ENCODE results near the gene OPA1.

OPA1 gene

DNA sequence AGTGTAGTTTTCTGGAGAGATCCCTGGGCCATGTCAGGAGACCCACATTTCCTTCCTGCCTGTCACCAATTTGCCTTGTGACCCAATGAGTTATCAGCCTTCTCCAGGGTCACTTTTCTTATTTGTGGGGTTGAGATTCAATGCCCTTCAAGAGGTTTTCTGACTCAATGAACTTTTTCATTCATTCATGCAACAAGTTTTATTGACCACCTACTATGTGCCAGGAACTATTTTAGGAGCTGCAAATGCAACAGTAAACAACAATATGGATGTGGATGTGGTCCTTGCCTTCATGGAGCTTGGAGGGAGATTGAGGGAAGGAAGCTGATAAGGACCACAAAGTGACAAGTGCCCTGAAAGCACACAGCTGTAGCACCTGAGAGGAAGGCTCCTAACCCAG lies 142.8 kb downstream of the OPA1 start:
- DNase-seq (ENCODE audit: low read depth in 2 of 2) = no peak

DNA sequence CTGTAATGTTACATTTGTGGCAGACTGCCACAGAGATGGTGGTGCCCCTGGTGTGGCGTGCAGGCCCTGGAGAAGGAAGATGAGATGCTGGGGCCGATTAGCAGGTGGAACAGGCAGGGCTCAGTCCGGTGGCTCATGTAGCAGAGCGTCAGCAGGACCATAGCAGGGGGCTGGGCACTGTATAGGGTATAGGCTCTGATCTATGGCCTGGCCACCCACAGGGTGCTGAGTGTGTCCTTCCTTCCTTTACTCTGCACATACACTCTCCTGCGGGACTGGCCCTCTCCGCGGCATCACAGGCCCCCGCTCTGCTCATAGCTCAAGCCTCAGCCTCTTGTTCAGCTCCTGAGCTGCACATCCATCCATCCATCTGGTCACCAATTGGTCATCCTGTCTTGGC lies 143.6 kb downstream of the OPA1 start:
- no peak for DNase-seq (ENCODE audit: low read depth in 2 of 2)

DNA sequence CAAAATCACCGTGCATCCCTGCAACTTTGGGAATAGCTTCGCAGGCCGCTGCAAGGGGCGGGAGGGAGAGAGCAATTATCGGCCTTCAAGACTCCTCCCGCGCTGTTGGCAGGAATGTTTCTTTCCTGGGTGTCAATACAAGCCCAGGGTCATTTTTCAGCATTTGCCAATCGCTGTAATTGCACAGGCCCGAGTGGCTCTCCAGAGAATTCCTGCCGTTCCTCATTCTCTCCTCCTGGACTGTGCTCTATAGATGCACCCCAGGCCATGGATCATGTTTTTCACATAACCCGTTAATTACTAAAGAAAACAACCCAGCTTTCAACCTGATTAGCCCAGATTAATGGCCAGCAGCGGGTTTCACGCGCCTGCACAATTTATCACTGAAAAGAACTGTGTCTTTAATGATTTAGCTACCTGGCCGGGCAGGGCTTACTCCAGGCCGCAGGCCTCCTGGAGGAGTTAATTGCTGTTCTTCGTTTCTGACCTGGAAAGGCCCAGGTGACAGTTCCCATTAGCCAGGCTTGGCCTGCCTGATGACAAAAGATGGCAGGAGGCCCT lies 144.3 kb downstream of the OPA1 start:
- no peak for DNase-seq (ENCODE audit: low read depth in 2 of 2)

DNA sequence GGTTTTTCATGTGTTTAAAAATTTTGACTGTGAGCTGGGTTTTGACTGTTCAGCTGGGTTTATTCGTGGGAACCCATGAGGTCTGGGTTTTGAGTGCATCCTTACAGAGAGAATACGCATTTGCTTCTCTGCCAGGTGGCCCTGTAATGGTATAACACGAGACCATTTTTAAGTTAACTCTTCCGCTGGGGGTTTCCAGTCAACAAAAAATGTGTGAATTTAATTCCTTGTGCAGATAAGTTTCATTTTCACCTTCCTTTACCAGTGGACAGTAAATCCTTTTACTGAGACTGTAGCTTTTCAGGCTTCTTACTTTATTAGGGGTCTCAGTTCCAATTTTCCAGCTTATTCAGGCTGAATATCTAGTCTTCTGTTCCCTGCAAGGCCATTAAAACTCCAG lies 149.6 kb downstream of the OPA1 start:
- DNase-seq (ENCODE audit: low read depth in 2 of 2) = no peak

DNA sequence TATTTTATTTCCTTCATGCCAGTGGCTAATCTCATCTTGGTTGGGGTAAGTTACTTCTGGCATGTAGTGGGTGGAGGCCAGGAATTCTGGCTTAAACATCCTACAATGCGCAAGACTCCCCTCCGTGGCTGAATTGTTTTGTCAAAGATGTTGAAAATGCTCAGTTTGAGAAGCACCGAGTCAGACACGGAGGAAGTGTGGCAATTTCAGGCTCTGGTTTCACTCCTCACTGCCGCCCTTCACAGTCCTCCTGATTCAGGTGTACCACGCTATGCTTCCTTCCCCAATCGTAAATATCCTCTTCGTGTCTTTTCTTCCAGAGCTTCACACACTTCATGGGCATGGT lies 150.7 kb downstream of the OPA1 start:
- no peak for DNase-seq (ENCODE audit: low read depth in 2 of 2)

- no peak for DNase-seq (ENCODE audit: low read depth in 2 of 2)
Measured at GRCh38 chr3:193744048-193744821, 151.2 kb downstream of the OPA1 start.

DNA sequence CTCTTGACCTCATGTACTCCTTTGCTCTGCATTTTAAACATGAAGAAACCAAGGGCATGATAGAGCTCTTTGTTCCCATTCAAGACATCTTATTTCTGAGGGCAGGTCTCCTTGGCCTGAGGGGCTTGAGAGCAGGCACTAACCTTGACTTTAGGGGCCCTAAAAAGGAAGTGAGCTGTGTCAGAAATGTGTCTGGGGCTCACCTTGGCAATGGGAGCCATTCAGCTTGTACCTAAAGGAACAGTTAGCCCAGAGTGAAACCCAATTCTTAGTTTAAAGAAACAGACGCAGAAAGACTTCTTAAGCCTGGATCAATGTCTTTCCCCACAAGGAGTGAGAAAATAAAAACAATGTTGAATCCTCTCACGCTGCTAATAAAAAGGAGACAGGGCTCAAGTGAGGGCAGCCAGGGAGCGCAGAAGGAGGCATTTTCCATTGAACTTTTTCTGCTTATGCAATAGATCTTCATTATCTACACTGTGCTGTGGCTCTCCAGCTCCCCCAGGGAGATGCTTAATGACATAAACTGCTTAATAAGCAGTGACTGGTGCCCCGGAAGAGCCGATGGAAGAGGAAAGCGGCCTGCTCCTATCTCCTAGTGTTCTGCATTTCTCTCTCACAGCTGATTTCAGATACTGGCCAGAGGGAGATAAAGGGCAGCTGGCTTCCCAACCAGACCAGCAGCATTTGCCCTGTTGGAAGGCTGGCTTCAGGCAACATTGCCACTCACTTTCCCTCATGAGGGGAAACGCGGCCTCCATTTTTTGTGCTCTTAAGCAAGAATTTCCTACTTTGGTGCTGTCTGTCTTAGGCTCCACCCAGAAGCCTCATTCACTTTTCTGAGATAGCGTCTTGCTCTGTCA lies 152.0 kb downstream of the OPA1 start:
- no peak for DNase-seq (ENCODE audit: low read depth in 2 of 2)

GRCh38 chr3:193746832-193747231 lies 153.8 kb downstream of the OPA1 start:
- no peak for DNase-seq (ENCODE audit: low read depth in 2 of 2)
